Heart left ventricle (tissue), 13 donors: Measurements from ENCODE around the gene KLF15.

Experiments used
- CTCF ChIP-seq, 12 donors: fragments of 200-600 bp; sonication (generic) in 4 of 12; IDR thresholded peaks; one replicate each; pipeline versions ENCODE4 v1.5.0 to v1.8.0; 2018 to 2022; ENCODE audit warnings: antibody characterized with exemption in 12 of 12, mild to moderate bottlenecking in 5 of 12
- POLR2A ChIP-seq, 2 donors: fragments of 450-650 bp; IDR thresholded peaks; one replicate each; pipeline ENCODE4 v1.6.1; 2017; ENCODE audit warnings: antibody characterized with exemption in 2 of 2, mild to moderate bottlenecking in 2 of 2, moderate library complexity in 2 of 2
- donor health status: ischemic (EF 13 %, LVEDD 7.1; RV severe dilation, severe dysfunction).
- donor health status: DM: no; HTN: yes; CAD: no.
- donor health status: DM: no; HTN: no; CAD: no.
- donor health status: ischemic (EF 25% LVEDD 6.9; RV normal size, moderate dysfunction).
- donor health status: ischemic (EF 25% LVEDD 5.7; RV mildly dilated, moderate dysfunction).
- donor health status: ischemic (EF 35%, LVEDD 5.7; RV mildly dilated, moderate dysfunction).
- donor health status: nonischemic (EF 11% LVEDD 7.7; RV severe dilation, severe dysfunction).
- donor health status: DM: yes; HTN: yes; CAD: no.
- donor health status: PGD.
- donor health status: ischemic (EF 29% LVEDD 5.4; RV normal size, mild dysfunction).
- donor health status: nonischemic (EF 23%, LVEDD 6.1; RV moderate dilation, normal function).

- TF ChIP-seq CTCF (IDR thresholded peaks at IDR 0.05) (no peak), POLR2A (IDR thresholded peaks at IDR 0.05) (no peak)
Measured at GRCh38 chr3:126300001-126300760, 57.0 kb downstream of the KLF15 start.
